AG04449 (cell line): ENCODE measurements around the gene TRIO.

Experiments used
- CTCF ChIA-PET: fragments of 350-600 bp; formaldehyde crosslinking; extraction: SDS; loops from one replicate; lab custom pipeline; 2021; ENCODE audit warnings: antibody characterized with exemption; lab: Yijun Ruan, JAX
- POLR2A ChIA-PET: fragments of 400-600, 350-600 bp; formaldehyde crosslinking; extraction: SDS; loops from one replicate; lab custom pipeline; 2020; ENCODE audit warnings: antibody characterized with exemption, inconsistent platforms; lab: Yijun Ruan, JAX
- DNase-seq: peaks from one replicate; pipeline ENCODE4 v3.0.0-alpha.2; 2010; ENCODE audit warnings: low read depth, low spot score
- H3K4me3 ChIP-seq: 2 replicates; pipeline ENCODE4 v1.5.1; 2011; ENCODE audit warnings: low read depth, mild to moderate bottlenecking, control low read depth, low read length
- CTCF ChIP-seq: IDR thresholded peaks from one replicate; pipeline ENCODE4 v1.5.1; 2011; ENCODE audit warnings: mild to moderate bottlenecking, moderate library complexity, low read length, control low read depth, inconsistent platforms; ENCODE audit not compliant: insufficient read depth; ENCODE audit errors: missing control alignments

Gene TRIO

DNA sequence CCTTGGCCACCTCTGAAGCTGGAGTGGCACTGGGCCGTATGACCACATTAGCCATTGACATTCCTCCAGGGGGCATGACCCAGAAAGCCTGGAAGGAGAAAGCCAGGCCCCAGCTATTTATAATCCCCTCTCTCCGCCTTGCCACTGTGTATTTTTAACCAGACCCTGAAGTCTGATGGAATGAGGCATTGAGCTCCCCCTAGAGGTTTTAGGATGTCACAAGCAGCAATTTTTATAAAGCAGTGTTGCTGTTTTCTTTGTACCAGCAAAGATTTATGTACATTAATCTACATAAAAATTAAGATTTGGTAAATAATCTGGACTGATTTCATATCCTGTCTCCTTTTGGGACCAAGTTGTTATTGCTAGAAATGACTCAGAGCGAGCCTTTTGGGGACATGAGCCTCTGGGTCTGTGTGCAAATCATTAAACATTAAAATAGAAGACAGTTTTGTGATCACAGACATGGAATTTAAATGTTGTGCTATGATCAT, 127.1 kb downstream of the TRIO start:
- TF ChIP-seq CTCF: peak; percentile 62
- ChIA-PET POLR2A (interaction anchor here (0.6 to 1.0 kb wide), 2 partner anchors 112 to 121 kb away, joined by 3 read pairs; no protein-coding TSS in a partner anchor), CTCF (interaction anchor here (0.7 to 5.5 kb wide), 57 partner anchors 10 to 379 kb away, joined by 3 to 70 read pairs (median 5); no protein-coding TSS in a partner anchor)
- DNase-seq: no peak
- H3K4me3 ChIP-seq: no peak overlapping the region

DNA sequence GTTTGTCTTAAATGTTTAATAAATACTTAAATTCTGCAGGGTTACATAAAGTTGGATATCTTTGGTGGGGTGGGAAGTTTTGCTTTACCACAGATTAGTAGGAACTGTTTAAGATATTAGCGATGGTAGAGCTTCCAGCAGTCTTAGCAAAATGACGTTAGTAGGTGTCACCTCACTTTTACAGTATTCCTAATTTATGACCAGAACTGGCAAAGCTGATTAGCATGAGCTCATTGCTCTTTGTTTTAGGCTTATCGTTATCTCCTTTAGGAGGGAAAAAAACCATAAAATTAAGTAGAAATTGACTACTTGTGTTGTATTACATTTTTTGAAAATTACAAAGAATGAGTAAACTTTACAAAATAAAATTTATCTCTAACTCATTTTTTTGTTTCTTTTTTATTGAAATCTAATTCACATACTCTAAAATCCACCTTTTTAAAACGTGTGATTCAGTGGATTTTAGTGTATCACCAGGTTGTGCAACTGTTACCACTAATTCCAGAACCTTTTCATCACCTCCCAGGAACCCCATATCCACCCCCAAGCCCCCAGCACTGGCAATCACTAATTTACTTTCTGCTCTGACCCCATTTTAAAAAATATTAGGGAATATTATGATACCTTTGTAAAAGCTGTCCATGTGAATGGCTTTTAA, 129.5 kb downstream of the TRIO start:
- CTCF ChIA-PET: interaction anchor here (1.7 to 5.5 kb wide), 5 partner anchors 7 to 114 kb away, joined by 6 to 70 read pairs (median 15); no protein-coding TSS in a partner anchor
- no peak for DNase-seq

DNA sequence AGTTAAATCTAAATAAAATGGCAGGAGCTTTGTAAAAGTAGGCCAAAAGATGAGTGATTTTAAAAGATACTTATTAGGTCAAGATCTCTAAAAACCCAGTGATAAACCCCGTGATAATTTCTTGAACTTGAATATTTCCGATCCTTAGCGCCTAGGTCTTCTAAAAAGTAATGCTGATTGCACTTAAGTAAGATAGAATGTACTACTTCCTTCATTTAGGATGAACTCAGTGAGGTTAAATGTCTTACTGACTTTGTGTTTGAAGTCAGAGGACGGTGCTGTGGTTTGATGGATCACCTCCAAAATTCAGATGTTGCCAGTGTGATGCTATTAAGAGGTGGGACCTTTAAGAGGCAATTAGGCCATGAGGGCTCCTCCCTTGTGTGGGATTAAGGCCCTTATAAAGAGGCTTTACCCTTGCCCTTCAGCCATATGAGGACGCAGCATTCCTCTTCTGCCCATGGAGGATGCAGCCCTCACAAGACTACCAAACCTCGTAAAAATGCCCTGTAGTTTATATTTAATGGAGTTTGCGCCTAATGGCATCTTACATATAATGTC, 130.1 kb downstream of the TRIO start:
- H3K4me3 ChIP-seq: no peak overlapping the region
- DNase-seq: no peak
- POLR2A ChIA-PET: no interaction called here
- CTCF ChIA-PET: interaction anchor here (3.5 kb wide), 1 partner anchor 14 kb away, joined by 28 read pairs; no protein-coding TSS in a partner anchor
- no peak for TF ChIP-seq CTCF

More for the DNA sequence above, 129.5 kb downstream of the TRIO start:
- no peak for TF ChIP-seq CTCF
- no peak overlapping the region for H3K4me3 ChIP-seq
- POLR2A ChIA-PET: interaction anchor here (0.7 kb wide), 1 partner anchor 14 kb away, joined by 3 read pairs; no protein-coding TSS in a partner anchor

- no peak overlapping the region for H3K4me3 ChIP-seq
- ChIA-PET POLR2A (no interaction called here), CTCF (interaction anchor here (0.7 to 1.2 kb wide), 3 partner anchors 76 to 166 kb away, joined by 3 to 4 read pairs (median 3); no protein-coding TSS in a partner anchor)
- TF ChIP-seq CTCF: no peak
- DNase-seq: no peak
Observed at GRCh38 chr5:14276380-14276779, 133.2 kb downstream of the TRIO start.

- CTCF ChIA-PET: interaction anchor here (0.7 to 5.5 kb wide), 6 partner anchors 8 to 170 kb away, joined by 3 to 70 read pairs (median 4); no protein-coding TSS in a partner anchor
- H3K4me3 ChIP-seq: no peak overlapping the region
- POLR2A ChIA-PET: no interaction called here
- no peak for DNase-seq
- TF ChIP-seq CTCF: no peak
Observed at GRCh38 chr5:14277385-14278320, 134.5 kb downstream of the TRIO start.
